Caco-2 (cell line): ENCODE results near the gene TNS4. TPM values are rescaled to one million over a fixed set of nuclear protein-coding genes. Genes with fewer than 3 reads are reported as not detected.
A peak's percentile ranks its signal among the peaks of the same experiment; 100 is the strongest.

ENCODE experiments used
- BruUV-seq: library from RNA; stranded (reverse); fragments of 400-500 nt; replicated peaks from 2 replicates; lab custom pipeline; 2021; lab: Mats Ljungman, UMichigan
- CTCF ChIA-PET: fragments of 300-600 bp; sonication (Branson Sonifier 250); formaldehyde crosslinking; loops from one replicate; lab custom pipeline; 2022; ENCODE audit warnings: antibody characterized with exemption; lab: Charles Lee
- POLR2A ChIA-PET: fragments of 300-600 bp; sonication (Branson Sonifier 250); formaldehyde crosslinking; loops from one replicate; lab custom pipeline; 2022; ENCODE audit warnings: antibody characterized with exemption; lab: Charles Lee
- DNase-seq, 2 experiments: peaks; one replicate each; pipeline versions ENCODE4 v3.0.0 to v3.0.0-alpha.2; 2020 to 2022
- H3K27me3 ChIP-seq: replicated peaks from 2 replicates; pipeline ENCODE4 v1.6.0; 2011; ENCODE audit warnings: low read length; ENCODE audit not compliant: control insufficient read depth, insufficient read depth
- H3K36me3 ChIP-seq: 2 replicates; pipeline ENCODE4 v1.5.1; 2011; ENCODE audit warnings: low read length; ENCODE audit not compliant: control insufficient read depth, insufficient read depth
- H3K4me1 ChIP-seq: fragments of 250-450 bp; sonication (Bioruptor Pico); 2 replicates; pipeline ENCODE4 v1.5.1; 2020; ENCODE audit warnings: mild to moderate bottlenecking
- H3K4me3 ChIP-seq: 2 replicates; pipeline ENCODE4 v1.5.1; 2011; ENCODE audit warnings: low read depth, mild to moderate bottlenecking, control low read depth, low read length
- H3K9me3 ChIP-seq: fragments of 250-450 bp; sonication (Bioruptor Pico); 2 replicates; pipeline ENCODE4 v1.5.1; 2020; ENCODE audit warnings: mild to moderate bottlenecking, moderate library complexity
- H3K27ac Mint-ChIP-seq: one replicate; pipeline ENCODE4 v1.8.0; 2022; ENCODE audit warnings: mixed read lengths; ENCODE audit not compliant: unreplicated experiment
- H3K27me3 Mint-ChIP-seq: one replicate; pipeline ENCODE4 v1.8.0; 2022; ENCODE audit warnings: mixed read lengths; ENCODE audit not compliant: insufficient read depth, unreplicated experiment
- H3K36me3 Mint-ChIP-seq: one replicate; pipeline ENCODE4 v1.8.0; 2022; ENCODE audit warnings: mild to moderate bottlenecking, mixed read lengths; ENCODE audit not compliant: insufficient read depth, unreplicated experiment
- H3K4me1 Mint-ChIP-seq: one replicate; pipeline ENCODE4 v1.8.0; 2022; ENCODE audit warnings: low read depth, mixed read lengths; ENCODE audit not compliant: unreplicated experiment
- H3K4me3 Mint-ChIP-seq: one replicate; pipeline ENCODE4 v1.8.0; 2022; ENCODE audit warnings: mild to moderate bottlenecking, moderate library complexity, mixed read lengths; ENCODE audit not compliant: unreplicated experiment
- H3K9me3 Mint-ChIP-seq: one replicate; pipeline ENCODE4 v1.8.0; 2022; ENCODE audit warnings: mixed read lengths; ENCODE audit not compliant: unreplicated experiment
- CTCF ChIP-seq, 2 experiments: fragments of 200-600 bp in 1 of 2; IDR thresholded peaks; 1 replicate in 1 of 2; 2 replicates in 1 of 2; pipeline versions ENCODE4 v1.5.1 to v1.8.0; 2011 to 2022; ENCODE audit warnings: antibody characterized with exemption in 1 of 2, control low read depth in 1 of 2, inconsistent platforms in 1 of 2, low read depth in 1 of 2, low read length in 1 of 2, mild to moderate bottlenecking in 1 of 2, moderate library complexity in 1 of 2; ENCODE audit not compliant: insufficient read depth in 1 of 2, severe bottlenecking in 1 of 2, unreplicated experiment in 1 of 2
- intact Hi-C: fragments of 100-400 bp; cut with micrococcal nuclease; formaldehyde crosslinking; loops from one replicate; pipeline ENCODE4 v1.10.0; 2022; ENCODE audit not compliant: unreplicated experiment
- total RNA-seq: library from RNA; stranded (reverse); gene quantifications from 2 replicates; pipeline ENCODE4 v1.2.3, GENCODE V29; 2022

Gene TNS4
- total RNA-seq, 1 experiment from 2014 or later, result not detected

- no peak for TF ChIP-seq CTCF (IDR thresholded peaks at IDR 0.05; ENCODE audit: insufficient read depth in 1 of 2, low read depth in 1 of 2, low read length in 1 of 2, severe bottlenecking in 1 of 2, unreplicated experiment in 1 of 2)
- no TSS peak for BruUV-seq
- Histone ChIP-seq H3K36me3 (no peaks in the 10 kb centered on the region), H3K4me3 (no peak overlapping the region), H3K27me3 (no peaks in the 10 kb centered on the region), H3K9me3 (no peaks in the 10 kb centered on the region), H3K4me1 (peaks cover 5% of the 10 kb centered on the region; the same call in 1 of the 2 replicates)
- Mint-ChIP-seq H3K36me3 (no peaks in the 10 kb centered on the region), H3K27me3 (no peaks in the 10 kb centered on the region), H3K27ac (no peak overlapping the region), H3K4me1 (peaks cover 6% of the 10 kb centered on the region), H3K9me3 (no peaks in the 10 kb centered on the region), H3K4me3 (no peak overlapping the region)
- ChIA-PET CTCF (no interaction called here), POLR2A (no interaction called here)
- intact Hi-C loops, result no loop called here
- no peak for DNase-seq
Measured at GRCh38 chr17:40503154-40503553, 1.7 kb upstream of the TNS4 start.

GRCh38 chr17:40502716-40503115, 1.3 kb upstream of the TNS4 start:
- intact Hi-C loops, result no loop called here
- Histone ChIP-seq H3K9me3 (no peaks in the 10 kb centered on the region), H3K27me3 (no peaks in the 10 kb centered on the region), H3K36me3 (no peaks in the 10 kb centered on the region), H3K4me3 (no peak overlapping the region), H3K4me1 (peaks cover 5% of the 10 kb centered on the region; the same call in 1 of the 2 replicates)
- H3K4me1 Mint-ChIP-seq, result peaks cover 6% of the 10 kb centered on the region
- H3K27ac Mint-ChIP-seq, result no peak overlapping the region
- no TSS peak for BruUV-seq
- no peak for DNase-seq
- no peak overlapping the region for H3K4me3 Mint-ChIP-seq
- no peaks in the 10 kb centered on the region for H3K27me3 Mint-ChIP-seq
- CTCF ChIA-PET, result no interaction called here
- no peaks in the 10 kb centered on the region for H3K36me3 Mint-ChIP-seq
- TF ChIP-seq CTCF (IDR thresholded peaks at IDR 0.05; ENCODE audit: insufficient read depth in 1 of 2, low read depth in 1 of 2, low read length in 1 of 2, severe bottlenecking in 1 of 2, unreplicated experiment in 1 of 2), result no peak
- no peaks in the 10 kb centered on the region for H3K9me3 Mint-ChIP-seq
- POLR2A ChIA-PET, result no interaction called here

GRCh38 chr17:40500709-40501108, 714 bp downstream of the TNS4 start:
- H3K9me3 Mint-ChIP-seq, result no peaks in the 10 kb centered on the region
- peaks cover 5% of the 10 kb centered on the region; the same call in 1 of the 2 replicates for H3K4me1 ChIP-seq
- no peak overlapping the region for H3K4me3 ChIP-seq
- BruUV-seq, result no TSS peak
- peaks cover 6% of the 10 kb centered on the region for H3K4me1 Mint-ChIP-seq
- no peaks in the 10 kb centered on the region for H3K27me3 ChIP-seq
- ChIA-PET POLR2A (no interaction called here), CTCF (no interaction called here)
- TF ChIP-seq CTCF (IDR thresholded peaks at IDR 0.05; ENCODE audit: insufficient read depth in 1 of 2, low read depth in 1 of 2, low read length in 1 of 2, severe bottlenecking in 1 of 2, unreplicated experiment in 1 of 2), result no peak
- H3K36me3 Mint-ChIP-seq, result no peaks in the 10 kb centered on the region
- H3K27ac Mint-ChIP-seq, result no peak overlapping the region
- no peak for DNase-seq
- peak overlapping the region; percentile 15 for H3K4me3 Mint-ChIP-seq
- intact Hi-C loops, result no loop called here
- H3K27me3 Mint-ChIP-seq, result no peaks in the 10 kb centered on the region
- H3K36me3 ChIP-seq, result no peaks in the 10 kb centered on the region
- no peaks in the 10 kb centered on the region for H3K9me3 ChIP-seq
